ENCODE data around the gene COL21A1.

DNA sequence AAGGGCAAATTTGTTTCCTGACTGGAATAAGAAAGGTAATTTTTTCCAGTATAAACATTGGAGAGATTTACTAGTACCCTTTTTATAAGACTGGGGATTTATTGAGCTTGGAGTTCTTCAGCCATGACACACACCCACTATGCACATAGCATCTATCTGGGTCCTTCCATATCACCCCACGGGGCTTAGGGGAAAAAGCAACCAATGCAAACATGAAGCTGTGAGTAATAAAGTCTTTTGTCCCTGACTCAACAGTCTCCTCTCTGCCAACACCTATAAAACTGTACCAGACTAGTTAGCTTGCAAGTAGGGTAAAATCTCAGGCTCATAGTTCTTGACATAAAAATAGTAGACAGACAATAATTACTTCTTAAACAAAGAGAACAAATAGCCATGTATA, 23.4 kb downstream of the COL21A1 start:
- TF ChIP-seq, protein P1, sequence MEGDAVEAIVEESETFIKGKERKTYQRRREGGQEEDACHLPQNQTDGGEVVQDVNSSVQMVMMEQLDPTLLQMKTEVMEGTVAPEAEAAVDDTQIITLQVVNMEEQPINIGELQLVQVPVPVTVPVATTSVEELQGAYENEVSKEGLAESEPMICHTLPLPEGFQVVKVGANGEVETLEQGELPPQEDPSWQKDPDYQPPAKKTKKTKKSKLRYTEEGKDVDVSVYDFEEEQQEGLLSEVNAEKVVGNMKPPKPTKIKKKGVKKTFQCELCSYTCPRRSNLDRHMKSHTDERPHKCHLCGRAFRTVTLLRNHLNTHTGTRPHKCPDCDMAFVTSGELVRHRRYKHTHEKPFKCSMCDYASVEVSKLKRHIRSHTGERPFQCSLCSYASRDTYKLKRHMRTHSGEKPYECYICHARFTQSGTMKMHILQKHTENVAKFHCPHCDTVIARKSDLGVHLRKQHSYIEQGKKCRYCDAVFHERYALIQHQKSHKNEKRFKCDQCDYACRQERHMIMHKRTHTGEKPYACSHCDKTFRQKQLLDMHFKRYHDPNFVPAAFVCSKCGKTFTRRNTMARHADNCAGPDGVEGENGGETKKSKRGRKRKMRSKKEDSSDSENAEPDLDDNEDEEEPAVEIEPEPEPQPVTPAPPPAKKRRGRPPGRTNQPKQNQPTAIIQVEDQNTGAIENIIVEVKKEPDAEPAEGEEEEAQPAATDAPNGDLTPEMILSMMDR (IDR thresholded peaks at IDR 0.05), result no peak
- no peak for TF ChIP-seq POLR2A (IDR thresholded peaks at IDR 0.05; ENCODE audit: low read depth)
- TF ChIP-seq POLR2AphosphoS5 (IDR thresholded peaks at IDR 0.05), result no peak
- TF ChIP-seq EP300 (IDR thresholded peaks at IDR 0.05), result no peak

All from esophagus muscularis mucosa (tissue), 4 donors.